SK-N-SH (cell line): Measurements from ENCODE around the gene CACNA2D1. TPM values are rescaled to one million over a fixed set of nuclear protein-coding genes. Genes with fewer than 3 reads are reported as not detected.

ENCODE experiments used
- CTCF ChIA-PET: fragments of 300-600, 350-600 bp; formaldehyde crosslinking; extraction: SDS; loops from one replicate; lab custom pipeline; 2021; lab: Yijun Ruan, JAX
- POLR2A ChIA-PET: fragments of 350-600 bp; sonication (Branson Sonifier 250); formaldehyde crosslinking; extraction: SDS; loops from one replicate; lab custom pipeline; 2020; ENCODE audit warnings: antibody characterized with exemption, inconsistent platforms; lab: Yijun Ruan, JAX
- DNase-seq: peaks from one replicate; pipeline ENCODE4 v3.0.0; 2012
- H2AFZ ChIP-seq: fragments of 200-600 bp; sonication (generic); 2 replicates; pipeline ENCODE4 v1.8.1; 2016; ENCODE audit warnings: antibody characterized with exemption, mild to moderate bottlenecking, low read depth
- H3F3A ChIP-seq: fragments of 200-600 bp; sonication (generic); replicated peaks from 2 replicates; pipeline ENCODE3; 2016; ENCODE audit warnings: antibody characterized with exemption, mild to moderate bottlenecking; ENCODE audit not compliant: insufficient read depth
- H3K27ac ChIP-seq, 2 experiments: fragments of 200-500 bp in 1 of 2; fragments of 200-600 bp in 1 of 2; sonication (Bioruptor generic) in 1 of 2; sonication (generic), shearing (Covaris generic) in 1 of 2; 2 replicates each; pipeline versions ENCODE4 v1.5.1 to v1.6.1; 2014 to 2016; ENCODE audit warnings: low read depth in 2 of 2, inconsistent platforms in 1 of 2, low read length in 1 of 2, mild to moderate bottlenecking in 1 of 2, mixed read lengths in 1 of 2
- H3K27me3 ChIP-seq: fragments of 200-600 bp; sonication (generic), shearing (Covaris generic); 2 replicates; pipeline ENCODE4 v1.6.1; 2016; ENCODE audit warnings: mixed run types; ENCODE audit not compliant: insufficient read depth
- H3K36me3 ChIP-seq, 2 experiments: fragments of 200-500 bp in 1 of 2; fragments of 200-600 bp in 1 of 2; sonication (Bioruptor generic) in 1 of 2; sonication (generic) in 1 of 2; replicated peaks in 1 of 2; 2 replicates each; pipeline versions ENCODE3 to v1.5.1; 2014 to 2016; ENCODE audit warnings: low read length in 1 of 2, mild to moderate bottlenecking in 1 of 2; ENCODE audit not compliant: insufficient read depth in 2 of 2, control insufficient read depth in 1 of 2
- H3K4me1 ChIP-seq, 2 experiments: fragments of 200-500 bp in 1 of 2; fragments of 200-600 bp in 1 of 2; sonication (Bioruptor generic) in 1 of 2; sonication (generic), shearing (Covaris generic) in 1 of 2; 2 replicates each; pipeline versions ENCODE4 v1.5.1 to v1.6.1; 2014 to 2016; ENCODE audit warnings: low read depth in 1 of 2, low read length in 1 of 2, mixed run types in 1 of 2; ENCODE audit not compliant: insufficient read depth in 2 of 2, control insufficient read depth in 1 of 2
- H3K4me2 ChIP-seq: fragments of 200-600 bp; sonication (generic), shearing (Covaris generic); 2 replicates; pipeline ENCODE4 v1.6.1; 2017; ENCODE audit warnings: mixed run types
- H3K4me3 ChIP-seq, 2 experiments: fragments of 200-500 bp in 1 of 2; fragments of 200-600 bp in 1 of 2; sonication (Bioruptor generic) in 1 of 2; sonication (generic), shearing (Covaris generic) in 1 of 2; 2 replicates each; pipeline versions ENCODE4 v1.5.1 to v1.8.1; 2014 to 2016; ENCODE audit warnings: low read depth in 2 of 2, inconsistent platforms in 1 of 2, low read length in 1 of 2, mild to moderate bottlenecking in 1 of 2, mixed read lengths in 1 of 2, moderate library complexity in 1 of 2
- H3K79me2 ChIP-seq: fragments of 200-600 bp; sonication (generic); 2 replicates; pipeline ENCODE4 v1.8.1; 2017; ENCODE audit warnings: mild to moderate bottlenecking; ENCODE audit not compliant: insufficient read depth
- H3K9ac ChIP-seq: fragments of 200-600 bp; sonication (generic); 2 replicates; pipeline ENCODE4 v1.6.1; 2017; ENCODE audit warnings: mixed run types
- H3K9me2 ChIP-seq: fragments of 200-600 bp; sonication (generic); 2 replicates; pipeline ENCODE4 v1.6.1; 2017; ENCODE audit warnings: mixed run types
- H3K9me3 ChIP-seq: fragments of 200-600 bp; sonication (generic); 2 replicates; pipeline ENCODE4 v1.6.1; 2017; ENCODE audit warnings: mixed run types, mild to moderate bottlenecking, moderate library complexity
- H4K20me1 ChIP-seq: fragments of 200-600 bp; sonication (generic); 2 replicates; pipeline ENCODE4 v1.6.1; 2017; ENCODE audit warnings: mild to moderate bottlenecking, mixed run types; ENCODE audit not compliant: insufficient read depth
- FOSL2 ChIP-seq: IDR thresholded peaks from 2 replicates; pipeline ENCODE4 v1.4.0; 2012; ENCODE audit warnings: low read depth, mild to moderate bottlenecking, moderate library complexity, borderline replicate concordance
- GABPA ChIP-seq: IDR thresholded peaks from 2 replicates; pipeline ENCODE4 v1.4.0; 2012; ENCODE audit warnings: low read depth, mild to moderate bottlenecking
- GATA2 ChIP-seq: sonication (generic); formaldehyde crosslinking; IDR thresholded peaks from 2 replicates; pipeline ENCODE4 v1.5.0; 2020; ENCODE audit warnings: mild to moderate bottlenecking, missing genetic modification reagents
- JUND ChIP-seq: IDR thresholded peaks from 2 replicates; pipeline ENCODE4 v1.4.0; 2012
- NRF1 ChIP-seq: IDR thresholded peaks from 2 replicates; pipeline ENCODE4 v1.6.1; 2012; ENCODE audit warnings: low read depth, mild to moderate bottlenecking, low read length
- POLR2AphosphoS5 ChIP-seq: IDR thresholded peaks from 2 replicates; pipeline ENCODE4 v1.6.1; 2012; ENCODE audit warnings: low read depth, low read length
- TCF12 ChIP-seq: IDR thresholded peaks from 2 replicates; pipeline ENCODE4 v1.4.0; 2012
- YY1 ChIP-seq: IDR thresholded peaks from 2 replicates; pipeline ENCODE4 v1.4.0; 2012; ENCODE audit warnings: low read depth, mild to moderate bottlenecking
- WGBS: methylation state at CpG from one replicate; pipeline ENCODE4 v1.1.6; 2017; ENCODE audit warnings: low lambda C conversion rate; 5-methylcytosine and 5-hydroxymethylcytosine counted together
- polyA plus RNA-seq, 3 experiments: library from polyadenylated mRNA; depleted of rRNA; stranded (reverse); fragments of >200 nt; gene quantifications; 2 replicates each; pipeline ENCODE4 v1.2.3, GENCODE V29; 2012
- TF ChIP-seq, protein P1 (sequence below): fragments of 150-350 bp; IDR thresholded peaks from 2 replicates; pipeline ENCODE4 v1.6.1; 2016; ENCODE audit warnings: mild to moderate bottlenecking, low read depth, low read length
- TF ChIP-seq, protein P2 (sequence below): IDR thresholded peaks from 2 replicates; pipeline ENCODE4; 2012
- TF ChIP-seq, protein P3 (sequence below): fragments of 150-350 bp; IDR thresholded peaks from 2 replicates; pipeline ENCODE4 v1.6.1; 2017; ENCODE audit warnings: antibody characterized with exemption, low read length, low read depth, borderline replicate concordance

Gene CACNA2D1
- polyA plus RNA-seq, 1 of the 3 experiments (the other 2 are of a cell fraction) = 3.4 TPM

DNA sequence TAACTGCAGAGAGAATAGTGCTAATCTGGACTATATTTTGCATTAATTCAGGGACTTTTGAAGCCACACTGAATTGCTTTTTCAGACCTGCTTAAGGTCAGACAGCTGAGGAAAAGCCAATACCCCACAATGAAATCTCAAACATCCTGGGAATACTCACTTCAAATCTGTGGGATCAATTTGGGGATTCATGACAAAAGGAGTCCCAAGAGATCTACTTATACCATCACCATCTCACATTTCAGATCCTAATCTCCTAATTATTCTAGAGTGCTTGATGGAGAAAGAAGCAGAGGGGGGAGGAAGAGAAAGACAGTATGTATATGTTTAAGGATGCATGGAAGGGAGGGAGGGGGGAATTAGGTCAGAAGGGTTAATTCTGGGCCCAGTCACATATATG is 202.2 kb downstream of the CACNA2D1 start:
- Histone ChIP-seq H3K4me1 (peaks cover under 1 to 13% of the 10 kb centered on the region in 2 experiments; a peak in 2 of 4 replicates), H3K27me3 (no peaks in the 10 kb centered on the region), H3K9me3 (no peaks in the 10 kb centered on the region), H3F3A (peaks cover 4% of the 10 kb centered on the region), H3K4me2 (no peak overlapping the region), H3K79me2 (no peaks in the 10 kb centered on the region), H3K9ac (no peak overlapping the region), H3K36me3 (no peaks in the 10 kb centered on the region), H3K9me2 (no peaks in the 10 kb centered on the region), H3K4me3 (no peak overlapping the region), H3K27ac (no peak overlapping the region; a peak in 1 of 4 replicates), H4K20me1 (no peaks in the 10 kb centered on the region), H2AFZ (no peak overlapping the region)
- CTCF ChIA-PET = interaction anchor here (1.0 kb wide), 1 partner anchor 8 kb away, joined by 3 read pairs; no protein-coding TSS in a partner anchor
- POLR2A ChIA-PET = no interaction called here
- DNase-seq = no peak
- 0 out of 2 replicates have a peak, but pooled peaks have one; percentile 37 for TF ChIP-seq GATA2
- TF ChIP-seq, protein P1, sequence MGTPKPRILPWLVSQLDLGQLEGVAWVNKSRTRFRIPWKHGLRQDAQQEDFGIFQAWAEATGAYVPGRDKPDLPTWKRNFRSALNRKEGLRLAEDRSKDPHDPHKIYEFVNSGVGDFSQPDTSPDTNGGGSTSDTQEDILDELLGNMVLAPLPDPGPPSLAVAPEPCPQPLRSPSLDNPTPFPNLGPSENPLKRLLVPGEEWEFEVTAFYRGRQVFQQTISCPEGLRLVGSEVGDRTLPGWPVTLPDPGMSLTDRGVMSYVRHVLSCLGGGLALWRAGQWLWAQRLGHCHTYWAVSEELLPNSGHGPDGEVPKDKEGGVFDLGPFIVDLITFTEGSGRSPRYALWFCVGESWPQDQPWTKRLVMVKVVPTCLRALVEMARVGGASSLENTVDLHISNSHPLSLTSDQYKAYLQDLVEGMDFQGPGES = no peak

DNA sequence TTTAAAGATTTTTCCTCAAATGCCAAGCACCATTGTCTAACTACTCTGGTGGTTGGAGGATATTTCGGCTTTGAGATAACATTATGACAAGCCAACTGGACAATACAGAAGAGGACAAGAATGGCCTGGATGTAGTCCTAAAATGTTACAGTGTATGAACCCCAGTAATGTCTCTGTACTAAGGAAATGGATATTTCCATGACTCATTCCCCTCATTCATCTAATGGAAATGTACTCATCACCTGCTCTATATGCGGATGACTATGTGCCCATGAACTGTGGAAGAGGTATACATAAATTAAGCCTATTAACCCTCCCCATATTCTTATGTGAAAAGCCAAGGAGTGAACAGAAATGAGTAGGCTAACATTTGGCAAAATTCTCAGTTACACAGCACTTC is 207.9 kb downstream of the CACNA2D1 start:
- POLR2A ChIA-PET = no interaction called here
- no peak overlapping the region for H3K4me2 ChIP-seq
- CTCF ChIA-PET = interaction anchor here (1.7 to 2.8 kb wide), 2 partner anchors 191 to 246 kb away, joined by 14 to 29 read pairs; no protein-coding TSS in a partner anchor

DNA sequence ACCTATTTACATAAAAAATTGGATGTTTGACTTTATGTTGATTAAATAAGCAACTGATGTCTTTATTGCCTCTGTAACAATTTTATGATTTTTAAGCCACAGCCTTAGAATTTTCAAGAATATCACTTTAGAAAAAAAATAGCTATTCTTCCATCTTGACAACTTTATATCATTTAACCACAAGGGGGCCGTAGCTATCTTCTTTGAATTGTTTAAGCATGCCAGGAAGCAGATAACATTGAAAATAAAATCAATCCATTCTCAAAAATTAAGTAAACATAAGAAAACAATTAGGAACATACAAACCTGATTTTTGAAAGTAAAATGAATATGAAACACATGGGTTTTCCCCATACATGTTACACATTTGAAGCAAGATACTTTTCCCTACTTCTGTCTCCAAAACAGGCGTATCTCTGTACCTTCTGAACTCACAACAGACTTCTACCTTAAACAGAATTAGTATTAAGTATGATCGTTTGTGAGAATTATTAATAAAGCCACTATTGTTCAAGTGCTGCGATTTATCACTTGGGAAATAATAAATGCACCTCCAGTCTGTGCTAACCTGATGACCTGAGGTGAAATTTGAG is 209.0 kb downstream of the CACNA2D1 start:
- peak; percentile 22 for DNase-seq
- WGBS = 33% methylated on average over 4 of the region's 4 CpGs
- no peak for TF ChIP-seq TCF12
- TF ChIP-seq POLR2AphosphoS5 = no peak
- no peak for TF ChIP-seq GABPA
- TF ChIP-seq, protein P2, sequence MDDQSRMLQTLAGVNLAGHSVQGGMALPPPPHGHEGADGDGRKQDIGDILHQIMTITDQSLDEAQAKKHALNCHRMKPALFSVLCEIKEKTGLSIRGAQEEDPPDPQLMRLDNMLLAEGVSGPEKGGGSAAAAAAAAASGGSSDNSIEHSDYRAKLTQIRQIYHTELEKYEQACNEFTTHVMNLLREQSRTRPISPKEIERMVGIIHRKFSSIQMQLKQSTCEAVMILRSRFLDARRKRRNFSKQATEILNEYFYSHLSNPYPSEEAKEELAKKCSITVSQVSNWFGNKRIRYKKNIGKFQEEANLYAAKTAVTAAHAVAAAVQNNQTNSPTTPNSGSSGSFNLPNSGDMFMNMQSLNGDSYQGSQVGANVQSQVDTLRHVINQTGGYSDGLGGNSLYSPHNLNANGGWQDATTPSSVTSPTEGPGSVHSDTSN = no peak
- peak; percentile 28; the same call in 1 of the 2 replicates for TF ChIP-seq YY1
- TF ChIP-seq, protein P3, sequence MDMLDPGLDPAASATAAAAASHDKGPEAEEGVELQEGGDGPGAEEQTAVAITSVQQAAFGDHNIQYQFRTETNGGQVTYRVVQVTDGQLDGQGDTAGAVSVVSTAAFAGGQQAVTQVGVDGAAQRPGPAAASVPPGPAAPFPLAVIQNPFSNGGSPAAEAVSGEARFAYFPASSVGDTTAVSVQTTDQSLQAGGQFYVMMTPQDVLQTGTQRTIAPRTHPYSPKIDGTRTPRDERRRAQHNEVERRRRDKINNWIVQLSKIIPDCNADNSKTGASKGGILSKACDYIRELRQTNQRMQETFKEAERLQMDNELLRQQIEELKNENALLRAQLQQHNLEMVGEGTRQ = no peak

More for the DNA sequence above, 207.9 kb downstream of the CACNA2D1 start:
- WGBS = 91% methylated on average over 2 of the region's 2 CpGs
- H3K4me1 ChIP-seq = peaks cover 13 to 30% of the 10 kb centered on the region in 2 experiments; a peak in 3 of 4 replicates
- H3F3A ChIP-seq = peaks cover 12% of the 10 kb centered on the region
- no peaks in the 10 kb centered on the region for H3K27me3 ChIP-seq
- no peaks in the 10 kb centered on the region for H3K9me2 ChIP-seq
- TF ChIP-seq POLR2AphosphoS5 (no peak), NRF1 (no peak), JUND (peak; percentile 59), GATA2 (no peak), FOSL2 (peak; percentile 51; the same call in 1 of the 2 replicates)
- TF ChIP-seq, protein P2 = 0 out of 2 replicates have a peak, but pooled peaks have one; percentile 16
- TF ChIP-seq, all 33 proteins: peak for 3
- Histone ChIP-seq H2AFZ (no peak overlapping the region), H3K9ac (no peak overlapping the region), H3K36me3 (no peaks in the 10 kb centered on the region), H3K9me3 (no peaks in the 10 kb centered on the region), H3K79me2 (no peaks in the 10 kb centered on the region), H3K4me3 (no peak overlapping the region), H3K27ac (peak overlapping the region in 1 of 2 experiments; percentile 62; a peak in 2 of 4 replicates), H4K20me1 (no peaks in the 10 kb centered on the region)
- DNase-seq = no peak

More for the DNA sequence above, 209.0 kb downstream of the CACNA2D1 start:
- no peaks in the 10 kb centered on the region for H3K9me2 ChIP-seq
- H3K9me3 ChIP-seq = no peaks in the 10 kb centered on the region
- no peak overlapping the region for H3K9ac ChIP-seq
- H3F3A ChIP-seq = peaks cover 12% of the 10 kb centered on the region
- CTCF ChIA-PET = interaction anchor here (0.6 to 2.8 kb wide), 58 partner anchors 8 to 734 kb away, joined by 3 to 29 read pairs (median 4); no protein-coding TSS in a partner anchor
- no peaks in the 10 kb centered on the region for H3K27me3 ChIP-seq
- H3K4me1 ChIP-seq = peaks cover 13 to 30% of the 10 kb centered on the region in 2 experiments; a peak in 3 of 4 replicates
- H3K4me2 ChIP-seq = no peak overlapping the region
- no peaks in the 10 kb centered on the region for H4K20me1 ChIP-seq
- H3K79me2 ChIP-seq = no peaks in the 10 kb centered on the region
- POLR2A ChIA-PET = no interaction called here
- H3K27ac ChIP-seq = peak overlapping the region in 1 of 2 experiments; percentile 69; a peak in 2 of 4 replicates
- no peaks in the 10 kb centered on the region for H3K36me3 ChIP-seq
- no peak overlapping the region for H3K4me3 ChIP-seq
- no peak overlapping the region for H2AFZ ChIP-seq
